Adrenal gland (tissue), 12 donors: ENCODE measurements around the gene MUC6. TPM values are rescaled to one million over a fixed set of nuclear protein-coding genes. Genes with fewer than 3 reads are reported as not detected.

Experiments used
- DNase-seq, 7 donors: peaks; one replicate each; pipeline ENCODE4 v3.0.0-alpha.2; 2019 to 2020
- H3K27ac ChIP-seq, 5 donors: fragments of 200-600 bp; sonication (generic) in 4 of 5; 1 replicate in 3 of 5; 2 replicates in 2 of 5; pipeline versions ENCODE4 v1.5.1 to v1.8.0; 2016 to 2020; ENCODE audit warnings: mild to moderate bottlenecking in 1 of 5
- H3K27me3 ChIP-seq: fragments of 200-600 bp; 2 replicates; pipeline ENCODE4 v1.8.0; 2021
- H3K36me3 ChIP-seq, 2 donors: fragments of 200-600 bp; replicated peaks in 1 of 2; 1 replicate in 1 of 2; 2 replicates in 1 of 2; pipeline versions ENCODE4 v1.5.1 to v1.8.0; 2018 to 2022
- H3K4me1 ChIP-seq, 2 donors: fragments of 200-600 bp; replicated peaks in 1 of 2; 1 replicate in 1 of 2; 2 replicates in 1 of 2; pipeline versions ENCODE4 v1.5.1 to v1.8.0; 2018 to 2021
- H3K4me3 ChIP-seq, 4 donors: fragments of 200-600 bp; sonication (generic) in 3 of 4; one replicate each; pipeline ENCODE4 v1.5.1; 2016 to 2018
- H3K9me3 ChIP-seq, 3 donors: fragments of 200-600 bp; sonication (generic) in 1 of 3; replicated peaks in 1 of 3; 1 replicate in 2 of 3; 2 replicates in 1 of 3; pipeline versions ENCODE4 v1.5.1 to v1.8.0; 2016 to 2021
- POLR2A ChIP-seq, 2 donors: fragments of 450-650 bp; IDR thresholded peaks; one replicate each; pipeline ENCODE4 v1.6.1; 2017; ENCODE audit warnings: antibody characterized with exemption in 2 of 2, mild to moderate bottlenecking in 2 of 2, moderate library complexity in 1 of 2
- WGBS, 4 donors: extraction: QIAGEN DNeasy Blood & Tissue Kit in 2 of 4; methylation state at CpG; one replicate each; pipeline versions ENCODE4 v1.1.5 to v1.1.7; 2013 to 2017; 5-methylcytosine and 5-hydroxymethylcytosine counted together
- intact Hi-C, 2 donors: fragments of 100-400 bp; cut with DNase I; formaldehyde crosslinking; loops; one replicate each; pipeline versions ENCODE4 v1.14.1 to v1.15.0; 2022 to 2023
- polyA plus RNA-seq, 3 donors: library from polyadenylated mRNA; stranded (reverse); fragments of 200-250 nt in 2 of 3; fragments of 350-450 nt in 1 of 3; fragmentation: Illumina TruSeq in 1 of 3; extraction: RNeasy Lipid Tissue Mini Kit (QIAGEN cat#74804) in 1 of 3; gene quantifications; one replicate each; pipeline ENCODE4 v1.2.3, GENCODE V29; 2013 to 2014
- total RNA-seq, 9 donors: library from RNA; depleted of rRNA in 4 of 9; stranded (reverse); fragments of >200 nt in 4 of 9; fragments of 120-200 nt in 1 of 9; fragmentation: NEBNext Ultra II Directional in 1 of 9; extraction: Animal tissue kit (Norgen Biotek cat#: 25700) in 1 of 9; gene quantifications; one replicate each; pipeline versions ENCODE4 v1.1.0 to v1.2.4, GENCODE V29; 2013 to 2023
- TF ChIP-seq, protein P1 (sequence below), 6 experiments: fragments of 450-650 bp in 4 of 6; fragments of 200-600 bp in 2 of 6; sonication (generic) in 1 of 6; IDR thresholded peaks; 1 replicate in 5 of 6; 2 replicates in 1 of 6; pipeline versions ENCODE4 v1.5.1 to v1.8.0; 2016 to 2021; ENCODE audit warnings: antibody characterized with exemption in 6 of 6, mild to moderate bottlenecking in 2 of 6, moderate library complexity in 1 of 6
- donor health status: healthy with polysubstance abuse.
- donor health status: Bipolar disorder and iron deficiency.
- donor health status: DM: yes; HTN: yes; CAD: no.
- donor health status: DM: no; HTN: no; CAD: no.
- donor health status: DM: no; HTN: no; CAD: no.
- donor health status: DM: yes; HTN: yes; CAD: no.

MUC6 gene
- total and polyA plus RNA-seq, 12 donors, result under 0.01 to 0.72 (median 0.04) TPM; not detected in 7

DNA sequence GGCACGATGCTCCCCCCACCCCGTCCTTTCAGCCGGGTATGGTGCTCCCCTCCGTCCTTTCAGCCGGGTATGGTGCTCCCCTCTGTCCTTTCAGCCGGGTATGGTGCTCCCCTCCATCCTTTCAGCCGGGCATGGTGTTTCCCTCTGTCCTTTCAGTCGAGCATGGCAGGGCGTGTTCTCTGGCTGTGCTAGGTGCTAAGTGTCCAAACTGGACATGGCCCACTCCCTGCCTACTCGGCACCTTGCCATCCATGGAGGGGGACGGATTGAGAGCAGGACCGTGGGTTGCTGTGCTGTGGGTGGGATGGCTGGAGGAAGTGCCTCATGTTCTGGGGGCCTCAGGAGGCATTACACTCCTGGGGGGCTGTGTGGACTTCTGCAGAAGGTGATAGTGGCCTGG, 45.5 kb downstream of the MUC6 start:
- 82 to 92% (median 87%) methylated on average over 10 to 12 of the region's 12 CpGs for WGBS, 4 donors
- peaks cover 0 to 81% of the 10 kb centered on the region in 2 donors for H3K36me3 ChIP-seq
- no peak overlapping the region for H3K4me3 ChIP-seq
- no peak overlapping the region for H3K27ac ChIP-seq
- intact Hi-C loops, result no loop called here
- no peaks in the 10 kb centered on the region for H3K9me3 ChIP-seq
- no peaks in the 10 kb centered on the region for H3K27me3 ChIP-seq
- TF ChIP-seq, protein P1, sequence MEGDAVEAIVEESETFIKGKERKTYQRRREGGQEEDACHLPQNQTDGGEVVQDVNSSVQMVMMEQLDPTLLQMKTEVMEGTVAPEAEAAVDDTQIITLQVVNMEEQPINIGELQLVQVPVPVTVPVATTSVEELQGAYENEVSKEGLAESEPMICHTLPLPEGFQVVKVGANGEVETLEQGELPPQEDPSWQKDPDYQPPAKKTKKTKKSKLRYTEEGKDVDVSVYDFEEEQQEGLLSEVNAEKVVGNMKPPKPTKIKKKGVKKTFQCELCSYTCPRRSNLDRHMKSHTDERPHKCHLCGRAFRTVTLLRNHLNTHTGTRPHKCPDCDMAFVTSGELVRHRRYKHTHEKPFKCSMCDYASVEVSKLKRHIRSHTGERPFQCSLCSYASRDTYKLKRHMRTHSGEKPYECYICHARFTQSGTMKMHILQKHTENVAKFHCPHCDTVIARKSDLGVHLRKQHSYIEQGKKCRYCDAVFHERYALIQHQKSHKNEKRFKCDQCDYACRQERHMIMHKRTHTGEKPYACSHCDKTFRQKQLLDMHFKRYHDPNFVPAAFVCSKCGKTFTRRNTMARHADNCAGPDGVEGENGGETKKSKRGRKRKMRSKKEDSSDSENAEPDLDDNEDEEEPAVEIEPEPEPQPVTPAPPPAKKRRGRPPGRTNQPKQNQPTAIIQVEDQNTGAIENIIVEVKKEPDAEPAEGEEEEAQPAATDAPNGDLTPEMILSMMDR (IDR thresholded peaks at IDR 0.05), result no peak
- no peak for TF ChIP-seq POLR2A (IDR thresholded peaks at IDR 0.05)
- no peaks in the 10 kb centered on the region for H3K4me1 ChIP-seq
- no peak for DNase-seq

DNA sequence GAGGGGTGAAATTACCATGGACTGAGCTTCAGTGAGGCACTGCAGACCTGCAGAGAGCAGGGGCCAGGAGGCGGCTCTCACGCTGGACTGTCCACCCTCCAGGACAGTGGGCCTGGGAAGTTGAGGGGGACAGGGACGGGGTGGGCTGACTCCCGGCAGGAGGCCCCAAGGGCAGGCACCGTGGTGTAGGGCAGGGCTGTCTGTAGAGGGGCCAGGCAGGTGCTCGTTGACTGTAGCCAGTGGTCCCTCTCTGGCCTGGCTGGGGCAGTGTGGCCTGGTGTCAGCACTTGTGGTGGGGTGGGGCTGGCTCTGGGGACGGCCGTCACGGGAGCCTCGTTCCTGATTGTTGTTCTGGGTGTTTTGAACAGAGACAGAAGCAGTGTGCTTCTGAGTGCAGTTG, 46.4 kb downstream of the MUC6 start:
- H3K27ac ChIP-seq, result no peak overlapping the region
- no peak for DNase-seq
- no peaks in the 10 kb centered on the region for H3K4me1 ChIP-seq
- H3K4me3 ChIP-seq, result no peak overlapping the region
- H3K9me3 ChIP-seq, result no peaks in the 10 kb centered on the region
- TF ChIP-seq, protein P1 (IDR thresholded peaks at IDR 0.05), result no peak
- TF ChIP-seq POLR2A (IDR thresholded peaks at IDR 0.05), result no peak
- H3K27me3 ChIP-seq, result no peaks in the 10 kb centered on the region
- intact Hi-C loops, result no loop called here
- peaks cover 0 to 87% of the 10 kb centered on the region in 2 donors for H3K36me3 ChIP-seq
- WGBS, 4 donors, result 88 to 90% (median 89%) methylated on average over 10 of the region's 10 CpGs

DNA sequence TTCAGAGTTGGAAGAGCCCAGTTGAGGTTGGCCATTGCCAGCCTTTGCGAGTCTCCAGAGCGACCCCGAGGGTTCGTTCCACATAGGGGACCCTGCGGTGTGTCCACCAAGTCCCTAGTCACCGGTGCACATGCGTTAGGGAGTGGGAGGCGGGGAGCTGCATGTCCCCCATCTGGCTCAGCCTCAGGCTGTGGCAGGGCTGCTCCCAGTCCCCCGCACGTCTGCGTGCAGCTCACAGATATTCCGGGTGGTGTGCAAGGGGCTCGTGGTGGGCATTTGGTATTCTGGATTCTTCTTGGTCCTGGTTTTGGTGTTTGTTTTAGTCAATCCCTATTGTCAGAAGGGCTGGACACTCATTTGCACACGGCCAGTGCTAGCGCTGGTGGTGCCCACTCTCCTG, 48.8 kb downstream of the MUC6 start:
- H3K36me3 ChIP-seq, result peaks cover 0 to 77% of the 10 kb centered on the region in 2 donors
- no peak overlapping the region for H3K4me3 ChIP-seq
- intact Hi-C loops, result no loop called here
- H3K27me3 ChIP-seq, result no peaks in the 10 kb centered on the region
- TF ChIP-seq, protein P1 (IDR thresholded peaks at IDR 0.05), result no peak
- TF ChIP-seq POLR2A (IDR thresholded peaks at IDR 0.05), result no peak
- no peaks in the 10 kb centered on the region for H3K4me1 ChIP-seq
- DNase-seq, result no peak
- no peak overlapping the region for H3K27ac ChIP-seq
- no peaks in the 10 kb centered on the region for H3K9me3 ChIP-seq
- 94 to 96% (median 95%) methylated on average over 12 to 15 of the region's 15 CpGs for WGBS, 4 donors

DNA sequence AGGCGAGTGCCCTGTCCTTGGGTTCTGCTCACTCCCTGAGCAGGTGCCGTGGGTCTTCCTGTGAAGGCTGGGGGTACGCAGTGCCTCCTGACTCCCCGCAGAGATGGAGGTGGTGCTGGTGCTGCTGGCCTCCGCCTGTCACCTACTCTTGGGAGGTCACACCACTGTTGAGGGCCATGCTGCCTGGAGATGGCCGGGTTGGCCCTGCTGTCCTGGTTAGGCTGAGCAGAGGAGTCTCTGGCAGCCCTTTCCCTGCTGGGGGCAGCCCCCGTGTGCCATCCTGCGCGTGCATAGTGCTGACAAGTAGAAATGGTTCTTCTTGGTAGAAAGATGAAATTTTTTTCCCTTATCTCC, 49.6 kb downstream of the MUC6 start:
- TF ChIP-seq, protein P1 (IDR thresholded peaks at IDR 0.05), result no peak
- no peak for TF ChIP-seq POLR2A (IDR thresholded peaks at IDR 0.05)
- no peaks in the 10 kb centered on the region for H3K27me3 ChIP-seq
- no peaks in the 10 kb centered on the region for H3K4me1 ChIP-seq
- peaks cover 0 to 72% of the 10 kb centered on the region in 2 donors for H3K36me3 ChIP-seq
- no peaks in the 10 kb centered on the region for H3K9me3 ChIP-seq
- WGBS, 4 donors, result 96 to 100% (median 98%) methylated on average over 4 to 9 of the region's 9 CpGs; no CpG with 5 or more reads in 1 of the 4 donors
- DNase-seq, result no peak
- no peak overlapping the region for H3K4me3 ChIP-seq
- intact Hi-C loops, result no loop called here
- H3K27ac ChIP-seq, result no peak overlapping the region
